HAP-1 (cell line): ENCODE measurements around the gene LGALS1.

Experiments
- DNase-seq, 2 experiments: peaks; one replicate each; pipeline ENCODE4 v3.0.0-alpha.2; 2016 to 2020; ENCODE audit warnings: low spot score in 2 of 2
- H3K27me3 ChIP-seq: fragments of 250-450 bp; sonication (Bioruptor Pico); 2 replicates; pipeline ENCODE4 v1.5.1; 2020; ENCODE audit warnings: low read depth, mild to moderate bottlenecking, moderate library complexity
- H3K36me3 ChIP-seq: fragments of 250-450 bp; sonication (Bioruptor Pico); replicated peaks from 2 replicates; pipeline ENCODE4 v1.5.1; 2020; ENCODE audit warnings: mild to moderate bottlenecking
- H3K4me1 ChIP-seq: fragments of 250-450 bp; sonication (Bioruptor Pico); 2 replicates; pipeline ENCODE4 v1.5.1; 2020; ENCODE audit warnings: mild to moderate bottlenecking
- H3K4me3 ChIP-seq: fragments of 250-450 bp; sonication (Bioruptor Pico); 2 replicates; pipeline ENCODE4 v1.5.1; 2020; ENCODE audit warnings: mild to moderate bottlenecking, moderate library complexity
- H3K9me3 ChIP-seq: fragments of 250-450 bp; sonication (Bioruptor Pico); 2 replicates; pipeline ENCODE4 v1.5.1; 2020; ENCODE audit warnings: mild to moderate bottlenecking, moderate library complexity
- in situ Hi-C: fragments of 300-500 bp; cut with MboI; formaldehyde crosslinking; loops from 3 replicates; pipeline ENCODE4 v1.14.3; 2020; ENCODE audit warnings: low sequenced_read_pairs, inconsistent platforms, mixed read lengths

The LGALS1 gene

DNA sequence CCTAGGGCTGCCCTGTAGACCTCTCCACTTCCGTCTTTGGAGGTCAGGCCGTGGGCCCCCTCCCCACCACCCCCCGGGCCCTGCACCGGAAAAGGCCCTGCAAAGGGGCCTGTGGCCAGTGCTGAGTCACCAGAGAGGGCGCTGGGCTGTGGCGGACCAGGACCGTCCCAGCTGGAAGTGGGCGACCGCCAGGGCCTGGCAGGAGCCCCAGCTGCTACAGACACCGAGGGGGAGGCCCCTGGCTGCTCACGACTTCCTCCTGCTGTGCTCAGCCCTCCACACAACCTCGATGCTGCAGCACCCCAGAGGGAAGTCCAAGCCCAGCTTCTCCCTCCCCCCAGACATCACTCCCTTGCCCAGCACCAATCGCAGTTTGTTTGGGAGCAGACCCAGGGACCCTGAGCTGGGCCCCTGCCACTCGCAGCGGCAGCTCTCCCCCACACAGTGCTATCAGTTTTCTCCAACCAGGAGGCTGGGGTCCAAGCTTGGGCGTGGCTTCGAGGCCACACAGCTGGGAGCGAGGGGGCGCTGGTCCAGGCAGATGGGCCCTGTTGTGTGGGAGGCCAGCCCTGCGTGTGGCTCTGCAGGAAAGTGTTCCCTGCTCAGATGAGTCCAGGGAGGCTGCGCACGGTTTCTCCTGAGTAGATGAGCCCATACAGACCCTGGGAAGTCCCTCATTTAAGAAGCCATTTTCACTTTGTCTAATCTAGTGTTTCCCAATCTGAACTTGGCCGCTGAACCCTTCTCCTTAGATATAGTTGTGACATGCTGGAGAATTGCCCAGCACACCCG, 41.6 kb upstream of the LGALS1 start:
- DNase-seq, result peak in 1 of 2 experiments; percentile 33
- no peak overlapping the region for H3K4me3 ChIP-seq

GRCh38 chr22:37634417-37634924, 41.0 kb upstream of the LGALS1 start:
- no peak for DNase-seq
- H3K9me3 ChIP-seq, result no peaks in the 10 kb centered on the region
- peaks cover 6% of the 10 kb centered on the region for H3K36me3 ChIP-seq
- no peaks in the 10 kb centered on the region for H3K27me3 ChIP-seq
- in situ Hi-C loops, result no loop called here
- H3K4me3 ChIP-seq, result no peak overlapping the region
- H3K4me1 ChIP-seq, result peaks cover 3% of the 10 kb centered on the region; the same call in 1 of the 2 replicates

More for the DNA sequence above, 41.6 kb upstream of the LGALS1 start:
- no peaks in the 10 kb centered on the region for H3K4me1 ChIP-seq
- H3K9me3 ChIP-seq, result no peaks in the 10 kb centered on the region
- no peaks in the 10 kb centered on the region for H3K27me3 ChIP-seq
- in situ Hi-C loops, result no loop called here
- H3K36me3 ChIP-seq, result peaks cover 12% of the 10 kb centered on the region

- Histone ChIP-seq H3K9me3 (no peaks in the 10 kb centered on the region), H3K36me3 (peaks cover 3% of the 10 kb centered on the region), H3K4me1 (peaks cover 3% of the 10 kb centered on the region; the same call in 1 of the 2 replicates), H3K27me3 (no peaks in the 10 kb centered on the region), H3K4me3 (no peak overlapping the region)
- in situ Hi-C loops, result no loop called here
- no peak for DNase-seq
Observed at GRCh38 chr22:37635157-37635556, 40.3 kb upstream of the LGALS1 start.

DNA sequence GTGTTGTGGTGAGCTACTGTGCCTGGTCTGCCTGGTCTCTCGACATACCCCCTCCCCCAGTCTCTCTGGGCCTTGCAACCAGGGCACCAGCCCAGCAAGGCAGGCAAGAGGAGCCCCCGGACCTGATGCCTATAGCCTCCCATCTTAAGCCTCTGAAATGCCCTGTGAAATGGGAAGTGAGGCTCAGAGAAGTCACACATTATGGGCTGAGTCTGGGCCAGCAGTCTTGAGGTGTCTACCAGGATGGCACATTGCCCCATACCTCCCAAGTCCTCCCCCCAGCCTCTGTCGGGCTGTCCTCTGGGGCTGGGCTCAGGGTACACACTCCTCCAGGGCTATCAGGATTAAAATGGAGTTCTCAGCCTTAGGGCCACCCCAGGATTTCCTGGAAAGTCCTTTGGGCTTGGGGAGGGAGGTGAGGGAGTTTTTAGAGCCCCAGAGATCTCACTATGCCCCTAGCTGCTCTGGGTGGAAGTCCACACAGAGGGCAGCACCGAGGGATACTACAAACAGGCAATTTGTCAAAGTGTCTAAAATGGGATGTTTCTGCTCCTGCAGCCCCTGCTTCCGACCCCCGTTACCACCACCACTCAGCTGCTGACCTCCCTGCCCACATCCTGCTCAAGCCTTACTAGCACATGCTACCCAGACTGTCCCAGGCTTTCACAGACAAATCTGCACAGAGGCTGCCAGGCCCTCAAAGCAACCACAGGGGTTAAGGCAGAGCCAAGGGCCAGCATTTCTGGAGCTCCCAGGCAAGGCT, 39.1 kb upstream of the LGALS1 start:
- Histone ChIP-seq H3K36me3 (peaks cover 3% of the 10 kb centered on the region; the same call in 1 of the 2 replicates), H3K9me3 (no peaks in the 10 kb centered on the region), H3K4me3 (no peak overlapping the region), H3K4me1 (peaks cover 5% of the 10 kb centered on the region; the same call in 1 of the 2 replicates), H3K27me3 (no peaks in the 10 kb centered on the region)
- in situ Hi-C loops, result no loop called here
- DNase-seq, result no peak

GRCh38 chr22:37636949-37637273, 38.5 kb upstream of the LGALS1 start:
- in situ Hi-C loops, result no loop called here
- H3K4me1 ChIP-seq, result peaks cover 5% of the 10 kb centered on the region; the same call in 1 of the 2 replicates

GRCh38 chr22:37638391-37639069, 36.9 kb upstream of the LGALS1 start:
- H3K4me3 ChIP-seq, result no peak overlapping the region
- DNase-seq, result no peak
- H3K9me3 ChIP-seq, result no peaks in the 10 kb centered on the region
- in situ Hi-C loops, result no loop called here
- H3K27me3 ChIP-seq, result no peaks in the 10 kb centered on the region
- 0 out of 2 replicates have a peak, but pooled peaks cover 3% of the 10 kb centered on the region for H3K36me3 ChIP-seq
- peaks cover 5% of the 10 kb centered on the region; the same call in 1 of the 2 replicates for H3K4me1 ChIP-seq

More at GRCh38 chr22:37636949-37637273, 38.5 kb upstream of the LGALS1 start:
- no peaks in the 10 kb centered on the region for H3K9me3 ChIP-seq
- no peaks in the 10 kb centered on the region for H3K27me3 ChIP-seq
- peaks cover 3% of the 10 kb centered on the region; the same call in 1 of the 2 replicates for H3K36me3 ChIP-seq
- DNase-seq, result no peak
- H3K4me3 ChIP-seq, result no peak overlapping the region

GRCh38 chr22:37639070-37639760, 36.2 kb upstream of the LGALS1 start, which contains the start of gene SH3BP1:
SH3BP1 (plus strand) TSS chr22:37639669; CDS start chr22:37639788, 119 bp downstream.
- H3K36me3 ChIP-seq, result peaks cover 7% of the 10 kb centered on the region; the same call in 1 of the 2 replicates
- H3K4me1 ChIP-seq, result peaks cover 5% of the 10 kb centered on the region; the same call in 1 of the 2 replicates
- no peaks in the 10 kb centered on the region for H3K9me3 ChIP-seq
- in situ Hi-C loops, result no loop called here
- DNase-seq, result peak; percentile 69 to 84
- peak within 1 kb of the TSS; percentile 44 for H3K4me3 ChIP-seq
- no peaks in the 10 kb centered on the region for H3K27me3 ChIP-seq

DNA sequence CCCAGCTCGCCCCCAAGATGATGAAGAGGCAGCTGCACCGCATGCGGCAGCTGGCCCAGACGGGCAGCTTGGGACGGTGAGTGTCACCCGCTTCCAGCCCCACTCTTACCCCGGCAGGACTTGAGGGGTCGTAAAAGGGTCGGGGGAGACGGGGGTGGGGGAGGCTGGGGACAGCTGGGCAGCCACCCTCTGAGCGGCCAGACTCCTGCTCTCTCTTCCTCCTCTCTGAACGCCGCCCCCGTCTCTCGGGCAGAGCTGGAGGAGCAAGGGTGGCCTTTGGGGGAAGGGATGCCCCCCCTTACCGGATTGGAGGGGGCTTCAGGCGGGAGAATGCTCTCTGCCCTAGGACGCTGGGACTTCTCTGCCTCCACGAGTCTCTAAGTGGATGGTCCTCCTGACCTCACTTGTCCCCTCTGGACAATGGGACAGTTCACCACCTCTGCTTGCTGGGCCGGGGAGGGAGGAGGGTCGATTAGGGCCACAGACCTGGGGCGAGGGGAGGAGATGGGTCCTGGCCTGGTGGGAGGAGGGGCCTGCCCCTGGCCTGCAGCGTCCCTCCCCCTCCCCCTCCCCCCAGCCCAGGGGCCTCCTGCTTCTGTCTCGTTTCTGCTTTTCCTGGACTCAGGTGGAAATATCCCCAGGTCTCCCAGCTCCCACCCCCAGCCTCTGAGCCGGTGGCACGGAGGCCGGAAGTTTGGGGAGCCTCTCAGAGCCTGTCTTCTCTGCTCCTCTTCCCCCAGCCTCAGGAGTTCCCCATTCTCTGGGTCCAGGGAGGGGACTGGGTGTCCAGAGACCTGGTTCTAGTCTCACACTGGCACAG, 35.5 kb upstream of the LGALS1 start:
- in situ Hi-C loops, result no loop called here
- Histone ChIP-seq H3K27me3 (no peaks in the 10 kb centered on the region), H3K36me3 (peaks cover 7% of the 10 kb centered on the region; the same call in 1 of the 2 replicates), H3K4me1 (peaks cover 5% of the 10 kb centered on the region; the same call in 1 of the 2 replicates), H3K9me3 (no peaks in the 10 kb centered on the region), H3K4me3 (peak overlapping the region; percentile 44)
- DNase-seq, result peak in 1 of 2 experiments; percentile 65

DNA sequence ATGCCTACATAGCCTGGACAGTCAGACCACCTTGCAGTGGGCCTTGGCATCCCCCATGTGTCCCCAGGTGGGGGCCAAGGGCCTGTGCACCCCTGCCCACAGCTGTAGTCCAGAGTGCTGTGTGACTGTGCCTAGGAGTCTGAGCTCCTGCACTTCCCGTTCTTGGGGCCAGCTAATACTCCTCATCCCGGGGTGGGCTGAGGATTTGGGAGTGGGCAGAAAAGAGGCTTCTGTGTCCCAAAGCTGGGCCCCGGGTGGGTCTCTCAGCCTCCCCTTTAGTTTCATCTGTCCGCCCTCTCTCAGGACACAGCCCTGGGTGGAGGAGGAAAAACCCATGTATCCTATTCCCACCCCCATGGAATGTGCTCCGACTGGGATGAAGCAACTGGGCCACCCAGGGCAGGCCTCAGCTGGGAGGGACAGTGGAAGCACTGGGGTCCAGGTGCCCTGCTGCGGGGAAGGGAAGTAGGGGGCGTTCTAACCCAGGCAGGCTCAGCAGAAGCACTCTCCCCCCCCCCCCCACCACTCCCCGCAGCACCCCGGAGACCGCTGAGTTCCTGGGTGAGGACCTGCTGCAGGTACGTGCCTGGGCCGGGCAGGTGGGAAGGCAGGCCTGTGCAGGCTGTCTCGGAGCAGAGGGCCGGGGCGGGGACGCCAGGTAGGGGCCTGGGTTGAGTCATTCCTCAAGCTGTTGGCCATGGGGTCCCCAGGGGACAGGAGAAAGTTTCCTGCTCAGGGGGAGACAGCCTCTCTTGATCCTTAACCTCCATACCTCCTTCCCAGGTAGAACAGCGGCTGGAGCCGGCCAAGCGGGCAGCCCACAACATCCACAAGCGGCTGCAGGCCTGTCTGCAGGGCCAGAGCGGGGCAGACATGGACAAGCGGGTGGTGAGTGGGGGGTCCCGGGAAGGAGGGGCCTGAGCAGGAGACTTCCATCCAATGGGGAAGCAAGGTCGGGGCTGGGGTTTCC, 34.6 kb upstream of the LGALS1 start:
- peaks cover 5% of the 10 kb centered on the region; the same call in 1 of the 2 replicates for H3K4me1 ChIP-seq
- in situ Hi-C loops, result no loop called here
- no peaks in the 10 kb centered on the region for H3K9me3 ChIP-seq
- H3K27me3 ChIP-seq, result no peaks in the 10 kb centered on the region
- peak overlapping the region; percentile 44 for H3K4me3 ChIP-seq
- DNase-seq, result no peak
- H3K36me3 ChIP-seq, result peaks cover 7% of the 10 kb centered on the region; the same call in 1 of the 2 replicates

DNA sequence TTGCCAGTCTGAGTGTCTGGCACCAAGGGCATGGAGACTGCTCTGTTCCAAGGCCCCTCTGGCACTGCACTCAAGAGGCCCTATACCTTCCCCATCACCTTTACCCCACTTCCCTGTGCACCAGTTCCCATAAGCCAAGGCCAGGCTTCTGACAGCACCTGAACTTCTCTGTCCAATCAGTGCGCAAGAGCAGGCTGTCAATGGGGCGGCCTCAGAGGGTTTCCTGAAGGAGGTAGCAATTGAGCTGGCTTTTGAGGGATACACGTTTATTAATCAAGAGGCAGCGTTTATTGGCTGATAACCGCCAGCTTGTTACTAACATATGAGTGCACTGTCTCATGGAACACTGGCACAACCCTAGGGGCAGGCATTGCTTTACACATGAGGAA, 33.9 kb upstream of the LGALS1 start:
- no peak overlapping the region for H3K4me3 ChIP-seq
- no peaks in the 10 kb centered on the region for H3K27me3 ChIP-seq
- H3K36me3 ChIP-seq, result peaks cover 7% of the 10 kb centered on the region; the same call in 1 of the 2 replicates
- in situ Hi-C loops, result no loop called here
- no peaks in the 10 kb centered on the region for H3K9me3 ChIP-seq
- DNase-seq, result no peak
- peaks cover 5% of the 10 kb centered on the region; the same call in 1 of the 2 replicates for H3K4me1 ChIP-seq

GRCh38 chr22:37643225-37643847, 32.1 kb upstream of the LGALS1 start:
- peaks cover 5% of the 10 kb centered on the region; the same call in 1 of the 2 replicates for H3K4me1 ChIP-seq
- in situ Hi-C loops, result no loop called here
- peak; percentile 41 to 93 for DNase-seq
- H3K4me3 ChIP-seq, result no peak overlapping the region
- H3K9me3 ChIP-seq, result no peaks in the 10 kb centered on the region
- H3K36me3 ChIP-seq, result peaks cover 13% of the 10 kb centered on the region; the same call in 1 of the 2 replicates
- H3K27me3 ChIP-seq, result no peaks in the 10 kb centered on the region
